Esophagus muscularis mucosa (tissue), 4 donors: Measurements from ENCODE around the gene KMT2D. TPM values are rescaled to one million over a fixed set of nuclear protein-coding genes. Genes with fewer than 3 reads are reported as not detected.

Source experiments
- DNase-seq: peaks from one replicate; pipeline ENCODE4 v3.0.0-alpha.2; 2017; ENCODE audit errors: extremely low spot score
- H3K27ac ChIP-seq, 4 donors: fragments of 200-600 bp; sonication (generic); replicated peaks in 1 of 4; 1 replicate in 3 of 4; 2 replicates in 1 of 4; pipeline ENCODE4 v1.5.1; 2016 to 2019; ENCODE audit warnings: mild to moderate bottlenecking in 1 of 4
- H3K27me3 ChIP-seq, 4 donors: fragments of 200-600 bp; sonication (generic); one replicate each; pipeline versions ENCODE4 v1.5.1 to v1.6.0; 2016 to 2019
- H3K36me3 ChIP-seq, 4 donors: fragments of 200-600 bp; sonication (generic); one replicate each; pipeline ENCODE4 v1.5.1; 2016 to 2019
- H3K4me1 ChIP-seq, 4 donors: fragments of 200-600 bp; sonication (generic); one replicate each; pipeline ENCODE4 v1.5.1; 2016 to 2019
- H3K4me3 ChIP-seq, 4 donors: fragments of 200-600 bp; sonication (generic); 1 replicate in 2 of 4; 2 replicates in 2 of 4; pipeline ENCODE4 v1.5.1; 2016 to 2019; ENCODE audit warnings: mild to moderate bottlenecking in 4 of 4, moderate library complexity in 1 of 4
- H3K9me3 ChIP-seq, 4 donors: fragments of 200-600 bp; sonication (generic); 1 replicate in 3 of 4; 2 replicates in 1 of 4; pipeline ENCODE4 v1.5.1; 2016 to 2019
- CTCF ChIP-seq, 3 experiments: fragments of 200-600 bp in 2 of 3; fragments of 450-650 bp in 1 of 3; sonication (generic) in 2 of 3; IDR thresholded peaks; one replicate each; pipeline ENCODE4 v1.5.1; 2017 to 2019; ENCODE audit warnings: antibody characterized with exemption in 3 of 3, mild to moderate bottlenecking in 2 of 3, moderate library complexity in 1 of 3
- EP300 ChIP-seq: sonication (generic); formaldehyde crosslinking; IDR thresholded peaks from one replicate; pipeline ENCODE4 v1.6.1; 2017; ENCODE audit warnings: antibody characterized with exemption
- POLR2A ChIP-seq: fragments of 450-650 bp; IDR thresholded peaks from one replicate; pipeline ENCODE4 v1.6.1; 2017; ENCODE audit warnings: antibody characterized with exemption, moderate library complexity, mild to moderate bottlenecking, low read depth
- POLR2AphosphoS5 ChIP-seq, 2 donors: sonication (generic); formaldehyde crosslinking; IDR thresholded peaks; one replicate each; pipeline ENCODE4 v1.6.1; 2017; ENCODE audit warnings: antibody characterized with exemption in 2 of 2
- WGBS: methylation state at CpG from one replicate; pipeline ENCODE4 v1.1.5; 2018; 5-methylcytosine and 5-hydroxymethylcytosine counted together
- intact Hi-C: fragments of 100-400 bp; cut with DNase I; formaldehyde crosslinking; loops from one replicate; pipeline ENCODE4 v1.15.1; 2023
- total RNA-seq, 4 donors: library from RNA; depleted of rRNA; stranded (reverse); fragments of >200 nt; gene quantifications; one replicate each; pipeline versions ENCODE4 v1.1.0 to v1.2.1, GENCODE V29; 2016

Gene KMT2D
- total RNA-seq, 4 donors from 2014 or later = 47.2 to 85.2 (median 76.2) TPM

- peak overlapping the region in 1 of 4 donors; percentile 2 for H3K27ac ChIP-seq
- H3K27me3 ChIP-seq = no peaks in the 10 kb centered on the region
- intact Hi-C loops = no loop called here
- H3K9me3 ChIP-seq = no peaks in the 10 kb centered on the region
- peaks cover 0 to 33% (median 25%) of the 10 kb centered on the region in 4 donors for H3K4me1 ChIP-seq
- DNase-seq = no peak
- H3K4me3 ChIP-seq = no peak overlapping the region
- WGBS = no CpG with 5 or more reads among the region's 8 CpGs
- H3K36me3 ChIP-seq = peaks cover 47 to 99% (median 85%) of the 10 kb centered on the region in 4 donors
- TF ChIP-seq EP300 (no peak), CTCF (IDR thresholded peaks at IDR 0.05) (no peak), POLR2AphosphoS5 (IDR thresholded peaks at IDR 0.05) (no peak), POLR2A (no peak)
Measured at GRCh38 chr12:49031573-49032161, 28.9 kb downstream of the KMT2D start.

- peak overlapping the region in 1 of 4 donors; percentile 4 for H3K27ac ChIP-seq
- no peaks in the 10 kb centered on the region for H3K9me3 ChIP-seq
- H3K36me3 ChIP-seq = peaks cover 54 to 100% (median 89%) of the 10 kb centered on the region in 4 donors
- WGBS = 90% methylated on average over 19 of the region's 19 CpGs
- H3K27me3 ChIP-seq = no peaks in the 10 kb centered on the region
- no peak for TF ChIP-seq POLR2AphosphoS5 (IDR thresholded peaks at IDR 0.05)
- TF ChIP-seq EP300 = no peak
- TF ChIP-seq CTCF (IDR thresholded peaks at IDR 0.05) = no peak
- no peak for TF ChIP-seq POLR2A
- intact Hi-C loops = no loop called here
- peaks cover 0 to 33% (median 25%) of the 10 kb centered on the region in 4 donors for H3K4me1 ChIP-seq
- no peak for DNase-seq
- H3K4me3 ChIP-seq = no peak overlapping the region
Measured at GRCh38 chr12:49030714-49031572, 29.7 kb downstream of the KMT2D start.

- WGBS = 86% methylated on average over 8 of the region's 8 CpGs
- peaks cover 63 to 100% (median 94%) of the 10 kb centered on the region in 4 donors for H3K36me3 ChIP-seq
Measured at GRCh38 chr12:49030119-49030518, 30.5 kb downstream of the KMT2D start.

GRCh38 chr12:49028666-49029275 is 31.8 kb downstream of the KMT2D start:
- DNase-seq = no peak
- TF ChIP-seq EP300 (no peak), POLR2A (no peak), CTCF (IDR thresholded peaks at IDR 0.05) (no peak)
- Histone ChIP-seq H3K27ac (no peak overlapping the region), H3K4me1 (peaks cover 0 to 30% (median 23%) of the 10 kb centered on the region in 4 donors), H3K36me3 (peaks cover 65 to 100% (median 94%) of the 10 kb centered on the region in 4 donors), H3K27me3 (no peaks in the 10 kb centered on the region), H3K4me3 (no peak overlapping the region), H3K9me3 (no peaks in the 10 kb centered on the region)
- WGBS = 82% methylated on average over 4 of the region's 10 CpGs
- intact Hi-C loops = no loop called here

More at GRCh38 chr12:49030119-49030518, 30.5 kb downstream of the KMT2D start:
- intact Hi-C loops = no loop called here
- DNase-seq = no peak
- TF ChIP-seq CTCF (IDR thresholded peaks at IDR 0.05) = no peak
- TF ChIP-seq POLR2A = no peak
- no peak for TF ChIP-seq EP300
- no peak for TF ChIP-seq POLR2AphosphoS5 (IDR thresholded peaks at IDR 0.05)
- Histone ChIP-seq H3K9me3 (no peaks in the 10 kb centered on the region), H3K27ac (no peak overlapping the region), H3K4me1 (peaks cover 0 to 33% (median 25%) of the 10 kb centered on the region in 4 donors), H3K27me3 (no peaks in the 10 kb centered on the region), H3K4me3 (no peak overlapping the region)
